HG03354 (cell line): Measurements from ENCODE around the gene ACR.

Experiments
- ATAC-seq: cut with Tn5 transposase; IDR thresholded peaks from one replicate; pipeline ENCODE4 v1.9.1; 2021; ENCODE audit warnings: mild to moderate bottlenecking; ENCODE audit not compliant: unreplicated experiment, poor library complexity, severe bottlenecking

The ACR gene

GRCh38 chr22:50715776-50716175 is 22.2 kb upstream of the ACR start:
- no peak for ATAC-seq

GRCh38 chr22:50716290-50717024 is 21.5 kb upstream of the ACR start:
- no peak for ATAC-seq

- no peak for ATAC-seq
Observed at GRCh38 chr22:50717709-50718351, 20.2 kb upstream of the ACR start.

- no peak for ATAC-seq
Observed at GRCh38 chr22:50718352-50718709, 19.7 kb upstream of the ACR start.

DNA sequence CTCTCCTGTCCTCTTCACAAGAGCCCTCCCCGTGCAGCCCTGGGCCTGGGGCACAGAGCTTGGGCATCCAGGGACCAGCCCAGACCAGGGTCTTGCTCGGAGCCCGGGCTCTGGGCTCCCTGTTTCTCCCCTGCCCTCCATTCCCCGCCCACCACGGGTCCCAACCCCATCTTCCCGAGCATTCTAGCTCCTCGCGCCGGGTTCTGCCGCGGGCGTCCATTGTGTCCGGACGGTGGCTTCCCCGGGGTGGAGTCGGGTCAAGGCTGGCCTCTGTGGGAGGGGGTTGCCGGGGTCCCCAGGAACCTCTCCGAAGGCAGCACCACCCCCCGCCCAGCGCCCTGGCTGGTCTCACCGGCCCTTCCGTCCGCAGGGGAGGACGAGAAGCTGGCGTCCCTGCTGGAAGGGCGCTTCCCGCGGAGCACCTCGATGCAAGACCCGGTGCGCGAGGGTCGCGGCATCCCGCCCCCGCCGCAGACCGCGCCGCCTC is 18.1 kb upstream of the ACR start:
- no peak for ATAC-seq

DNA sequence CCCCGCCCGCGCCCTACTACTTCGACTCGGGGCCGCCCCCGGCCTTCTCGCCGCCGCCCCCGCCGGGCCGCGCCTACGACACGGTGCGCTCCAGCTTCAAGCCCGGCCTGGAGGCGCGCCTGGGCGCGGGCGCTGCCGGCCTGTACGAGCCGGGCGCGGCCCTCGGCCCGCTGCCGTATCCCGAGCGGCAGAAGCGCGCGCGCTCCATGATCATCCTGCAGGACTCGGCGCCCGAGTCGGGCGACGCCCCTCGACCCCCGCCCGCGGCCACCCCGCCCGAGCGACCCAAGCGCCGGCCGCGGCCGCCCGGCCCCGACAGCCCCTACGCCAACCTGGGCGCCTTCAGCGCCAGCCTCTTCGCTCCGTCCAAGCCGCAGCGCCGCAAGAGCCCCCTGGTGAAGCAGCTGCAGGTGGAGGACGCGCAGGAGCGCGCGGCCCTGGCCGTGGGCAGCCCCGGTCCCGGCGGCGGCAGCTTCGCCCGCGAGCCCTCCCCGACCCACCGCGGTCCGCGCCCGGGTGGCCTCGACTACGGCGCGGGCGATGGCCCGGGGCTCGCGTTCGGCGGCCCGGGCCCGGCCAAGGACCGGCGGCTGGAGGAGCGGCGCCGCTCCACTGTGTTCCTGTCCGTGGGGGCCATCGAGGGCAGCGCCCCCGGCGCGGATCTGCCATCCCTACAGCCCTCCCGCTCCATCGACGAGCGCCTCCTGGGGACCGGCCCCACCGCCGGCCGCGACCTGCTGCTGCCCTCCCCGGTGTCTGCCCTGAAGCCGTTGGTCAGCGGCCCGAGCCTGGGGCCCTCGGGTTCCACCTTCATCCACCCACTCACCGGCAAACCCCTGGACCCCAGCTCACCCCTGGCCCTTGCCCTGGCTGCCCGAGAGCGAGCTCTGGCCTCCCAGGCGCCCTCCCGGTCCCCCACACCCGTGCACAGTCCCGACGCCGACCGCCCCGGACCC is 17.4 kb upstream of the ACR start:
- no peak for ATAC-seq

GRCh38 chr22:50721257-50721844 is 16.7 kb upstream of the ACR start:
- no peak for ATAC-seq

DNA sequence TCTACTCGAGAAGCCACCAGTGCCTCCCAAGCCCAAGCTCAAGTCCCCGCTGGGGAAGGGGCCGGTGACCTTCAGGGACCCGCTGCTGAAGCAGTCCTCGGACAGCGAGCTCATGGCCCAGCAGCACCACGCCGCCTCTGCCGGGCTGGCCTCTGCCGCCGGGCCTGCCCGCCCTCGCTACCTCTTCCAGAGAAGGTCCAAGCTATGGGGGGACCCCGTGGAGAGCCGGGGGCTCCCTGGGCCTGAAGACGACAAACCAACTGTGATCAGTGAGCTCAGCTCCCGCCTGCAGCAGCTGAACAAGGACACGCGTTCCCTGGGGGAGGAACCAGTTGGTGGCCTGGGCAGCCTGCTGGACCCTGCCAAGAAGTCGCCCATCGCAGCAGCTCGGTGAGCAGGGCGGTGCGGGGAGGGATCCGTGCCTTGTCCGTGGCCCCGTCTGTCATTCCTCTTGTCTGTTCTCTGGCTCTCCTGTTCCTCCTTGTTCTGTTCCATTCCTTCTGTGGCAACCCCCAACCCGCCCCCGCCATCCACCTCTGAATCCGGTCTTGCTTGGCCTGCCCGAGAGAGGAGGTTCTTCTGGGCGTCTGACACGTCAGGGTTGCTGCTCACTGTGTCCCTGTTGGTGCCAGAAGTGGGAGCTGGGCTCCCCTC is 15.8 kb upstream of the ACR start:
- no peak for ATAC-seq

- ATAC-seq = no peak
Observed at GRCh38 chr22:50722716-50723428, 15.1 kb upstream of the ACR start.

DNA sequence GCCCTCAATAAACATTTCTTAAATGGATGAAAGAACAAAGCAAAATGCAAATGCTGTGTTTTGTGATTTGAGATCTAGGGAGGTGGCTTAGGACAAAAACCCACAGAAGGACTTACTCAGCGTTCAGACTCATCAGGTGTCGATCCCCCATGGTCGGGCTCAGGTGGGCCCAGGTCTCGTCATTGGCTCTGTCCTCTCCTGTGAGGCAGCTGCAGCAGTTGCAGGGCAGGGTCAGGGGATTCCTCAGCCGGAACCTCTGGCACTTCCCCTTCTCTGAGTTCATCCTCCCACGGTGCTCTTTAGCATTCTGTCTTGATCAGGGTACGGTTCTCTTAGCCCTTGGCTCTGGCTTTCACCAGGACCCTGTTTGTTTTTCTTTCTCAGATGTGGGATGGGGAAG is 14.0 kb upstream of the ACR start:
- ATAC-seq = no peak

DNA sequence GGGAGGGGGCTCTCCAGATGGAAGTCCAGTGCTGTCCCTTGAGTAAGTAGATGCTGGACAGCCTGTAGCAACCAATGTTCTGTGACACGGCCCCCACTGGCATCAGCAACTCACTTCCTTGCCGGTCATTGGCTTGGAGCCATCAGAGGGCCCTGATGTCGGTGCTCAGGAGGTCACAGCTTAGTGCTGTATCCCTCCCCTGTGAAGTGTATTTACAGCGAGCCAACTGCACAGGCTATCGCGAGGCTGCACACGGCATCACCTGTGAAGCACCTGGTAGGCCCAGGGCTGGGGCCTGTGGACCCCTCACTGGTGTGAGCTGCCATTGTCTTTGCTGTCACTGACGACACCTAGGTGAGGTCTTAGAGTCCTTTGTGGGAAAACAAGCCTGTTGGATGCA is 13.4 kb upstream of the ACR start:
- ATAC-seq = no peak

GRCh38 chr22:50725597-50725996 is 12.4 kb upstream of the ACR start:
- no peak for ATAC-seq

DNA sequence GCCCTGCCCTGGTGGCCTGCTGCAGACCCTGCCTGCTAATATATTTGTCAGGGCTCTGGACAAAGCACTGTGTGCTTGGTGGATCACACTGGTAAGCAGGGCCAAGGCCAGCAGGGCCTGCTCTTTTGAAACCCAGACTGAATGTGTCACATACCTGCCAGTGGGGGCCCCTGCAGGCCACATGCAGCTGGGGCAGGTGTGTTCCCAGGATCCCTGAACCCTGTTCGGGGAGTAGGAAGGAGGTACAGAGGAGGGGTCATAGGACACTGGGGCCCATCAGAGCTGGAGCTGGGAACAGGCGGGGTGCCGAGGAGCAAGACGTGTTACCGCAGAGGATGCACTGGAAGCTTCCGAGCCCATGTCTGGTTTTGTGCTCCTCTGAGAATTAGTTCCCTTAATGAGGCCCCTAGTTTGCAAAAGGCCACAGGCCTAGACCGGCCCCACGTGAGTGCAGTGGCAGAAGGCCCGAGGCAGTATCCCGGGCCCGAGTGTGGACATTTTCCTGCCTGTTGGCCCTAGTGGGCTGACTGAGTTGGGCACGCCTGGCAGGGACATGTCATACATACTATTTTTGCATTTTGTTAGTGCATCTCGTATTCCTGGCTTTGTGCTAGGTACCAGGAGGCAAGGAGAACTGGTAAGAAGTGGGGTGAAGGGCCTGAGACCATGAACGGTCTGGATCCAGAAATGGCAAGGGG is 11.2 kb upstream of the ACR start:
- no peak for ATAC-seq

DNA sequence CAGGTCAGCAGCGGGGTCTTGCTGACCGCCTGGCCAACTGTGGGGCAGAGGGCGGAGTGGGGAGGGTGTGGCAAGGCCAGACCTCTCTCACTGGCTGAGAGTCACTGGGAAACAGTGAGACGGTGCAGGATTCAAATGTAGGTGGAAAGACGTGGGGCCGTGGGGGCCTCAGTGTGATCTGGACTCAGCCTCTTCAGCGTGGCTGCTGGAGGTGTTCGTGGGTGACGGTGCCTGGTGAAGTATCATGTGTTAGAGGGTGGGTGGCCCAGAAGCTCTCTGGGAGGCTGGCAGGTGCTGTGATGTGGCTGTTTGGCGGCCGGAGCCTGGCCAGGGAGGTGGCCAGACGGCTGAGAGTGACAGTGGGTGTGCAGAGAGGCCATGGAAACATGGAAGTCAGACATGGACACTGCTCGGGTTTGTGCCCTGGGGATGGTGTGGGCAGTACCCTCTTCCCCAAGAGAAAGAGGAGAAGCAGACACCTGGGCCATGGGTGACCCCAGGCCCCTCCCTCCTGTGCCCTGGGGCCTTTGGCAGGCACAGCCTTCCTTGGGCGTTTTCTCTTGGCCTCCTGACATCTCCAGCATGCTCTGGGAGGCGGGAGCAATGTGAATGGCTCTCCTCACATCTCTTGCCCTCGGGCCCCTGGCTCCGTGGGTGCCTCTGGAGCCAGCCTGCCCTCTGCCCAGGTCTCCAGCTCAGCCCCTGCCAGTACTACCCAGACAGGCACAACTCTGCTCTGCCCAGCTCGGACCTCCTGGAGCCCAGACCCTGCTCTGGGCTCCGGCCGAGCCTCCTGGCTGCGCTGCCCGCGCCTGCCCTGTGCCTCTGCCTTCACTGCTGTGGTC is 10.1 kb upstream of the ACR start:
- ATAC-seq = no peak

DNA sequence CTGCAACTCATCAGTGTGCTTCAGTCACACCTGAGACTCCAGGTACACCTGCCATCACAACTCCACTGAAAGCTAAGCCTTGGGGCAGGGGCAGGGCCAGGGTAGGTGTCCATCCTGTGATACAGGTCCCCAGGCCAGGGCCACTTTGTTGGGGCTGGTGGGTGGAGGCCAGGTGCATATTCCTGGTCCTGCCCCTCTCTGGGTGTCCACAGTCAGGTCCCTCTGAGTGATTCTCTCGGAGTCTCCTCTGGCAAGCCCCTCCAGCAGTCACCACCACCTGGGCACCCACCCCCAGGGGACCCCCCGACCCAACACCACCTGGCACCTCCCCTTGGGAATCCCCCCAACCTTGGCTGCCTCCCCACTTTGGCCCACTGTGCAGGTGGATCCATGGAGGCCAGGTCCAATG is 9.5 kb upstream of the ACR start:
- no peak for ATAC-seq

- no peak for ATAC-seq
Observed at GRCh38 chr22:50729391-50730012, 8.5 kb upstream of the ACR start.
